IPS-NIHi11 (cell line): Measurements from ENCODE around the gene LINC01488.

Experiments
- DNase-seq: peaks from one replicate; pipeline ENCODE4 v3.0.0; 2012; ENCODE audit warnings: mixed read lengths, low spot score

LINC01488 gene

DNA sequence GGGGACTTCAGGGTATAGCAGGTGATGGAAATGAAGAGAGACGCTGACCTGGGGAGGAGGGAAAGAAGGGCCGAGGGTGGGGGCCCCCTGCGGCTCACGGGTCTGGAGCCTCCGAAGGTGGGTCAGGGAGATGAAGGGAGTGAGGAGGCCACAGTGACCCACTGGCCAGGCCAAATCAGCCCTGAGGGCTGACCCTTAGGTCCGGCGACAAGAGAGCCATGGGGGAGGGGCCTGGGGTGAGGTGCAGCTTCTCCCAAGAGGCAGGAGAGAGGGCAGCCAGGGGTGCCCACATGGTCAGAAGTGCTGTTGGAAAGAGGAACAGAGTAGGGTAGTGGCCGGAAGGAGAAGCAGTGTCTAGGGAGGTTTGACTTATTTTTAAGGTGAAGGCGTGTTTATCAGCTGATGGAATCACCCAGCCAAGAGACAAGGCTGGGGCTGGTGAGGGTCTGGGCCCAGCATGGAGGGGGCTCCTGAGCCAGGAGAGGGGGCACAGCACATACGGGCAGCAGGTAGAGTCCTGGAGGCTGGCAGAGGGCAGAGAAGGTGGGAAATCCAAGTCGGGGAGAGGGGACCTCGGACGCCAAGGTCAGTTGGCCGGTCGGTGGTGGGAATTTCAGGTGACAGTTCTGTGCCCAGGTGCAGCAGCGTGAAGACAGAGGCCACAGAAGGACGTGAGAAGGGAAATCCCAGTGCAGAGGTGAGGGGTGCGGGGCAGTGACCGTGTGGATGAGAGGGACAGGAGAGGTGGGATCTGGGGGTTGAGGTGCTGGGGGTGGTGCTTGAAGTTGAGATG is 49.0 kb downstream of the LINC01488 start:
- DNase-seq: no peak

GRCh38 chr11:69531071-69531716 is 49.7 kb downstream of the LINC01488 start:
- DNase-seq: no peak

GRCh38 chr11:69531717-69532088 is 50.2 kb downstream of the LINC01488 start:
- no peak for DNase-seq

GRCh38 chr11:69533296-69534165 is 52.1 kb downstream of the LINC01488 start:
- no peak for DNase-seq

- DNase-seq: no peak
These were observed 52.7 kb downstream of the LINC01488 start for GRCh38 chr11:69534166-69534530.

DNA sequence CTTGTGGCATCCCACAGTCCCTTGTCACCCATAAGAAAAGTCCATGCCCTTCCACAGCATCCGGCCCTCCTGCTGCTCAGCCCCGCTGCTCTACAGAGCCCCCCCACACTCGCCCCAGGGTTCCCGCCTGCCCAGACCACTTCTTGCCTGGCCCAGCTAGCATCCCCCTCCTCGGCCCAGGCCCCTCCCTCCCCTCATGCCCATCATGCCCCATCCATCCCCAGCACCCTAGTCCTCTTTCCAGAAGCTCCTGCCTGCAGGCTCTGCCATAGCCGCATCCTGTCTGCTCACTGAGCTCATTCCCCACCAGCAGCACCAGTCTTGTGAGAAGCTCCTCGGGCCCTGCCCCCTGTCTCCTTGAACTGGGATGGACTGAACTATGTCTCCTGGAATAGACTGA is 54.4 kb downstream of the LINC01488 start:
- DNase-seq: no peak

DNA sequence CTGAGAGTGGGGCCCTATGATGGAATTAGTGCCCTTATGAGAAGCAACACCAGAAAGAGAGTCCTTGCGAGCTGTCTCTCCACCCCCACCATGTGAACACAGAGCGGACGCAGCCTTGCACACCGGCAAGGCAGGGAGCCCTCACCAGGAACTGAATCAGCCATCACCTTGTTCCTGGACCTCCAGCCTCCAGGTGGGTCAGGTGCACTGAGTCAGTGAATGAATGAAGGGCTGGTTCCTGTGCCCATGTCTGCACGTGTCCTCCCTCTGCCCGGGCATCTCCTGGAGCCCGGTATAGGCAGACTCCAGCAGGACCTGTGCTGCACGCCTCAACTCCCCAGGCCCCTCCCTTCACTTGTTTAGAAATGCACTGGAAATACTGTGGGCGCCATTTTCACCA is 54.9 kb downstream of the LINC01488 start:
- DNase-seq: no peak

- DNase-seq: no peak
These were observed 55.7 kb downstream of the LINC01488 start for GRCh38 chr11:69537126-69537525.

DNA sequence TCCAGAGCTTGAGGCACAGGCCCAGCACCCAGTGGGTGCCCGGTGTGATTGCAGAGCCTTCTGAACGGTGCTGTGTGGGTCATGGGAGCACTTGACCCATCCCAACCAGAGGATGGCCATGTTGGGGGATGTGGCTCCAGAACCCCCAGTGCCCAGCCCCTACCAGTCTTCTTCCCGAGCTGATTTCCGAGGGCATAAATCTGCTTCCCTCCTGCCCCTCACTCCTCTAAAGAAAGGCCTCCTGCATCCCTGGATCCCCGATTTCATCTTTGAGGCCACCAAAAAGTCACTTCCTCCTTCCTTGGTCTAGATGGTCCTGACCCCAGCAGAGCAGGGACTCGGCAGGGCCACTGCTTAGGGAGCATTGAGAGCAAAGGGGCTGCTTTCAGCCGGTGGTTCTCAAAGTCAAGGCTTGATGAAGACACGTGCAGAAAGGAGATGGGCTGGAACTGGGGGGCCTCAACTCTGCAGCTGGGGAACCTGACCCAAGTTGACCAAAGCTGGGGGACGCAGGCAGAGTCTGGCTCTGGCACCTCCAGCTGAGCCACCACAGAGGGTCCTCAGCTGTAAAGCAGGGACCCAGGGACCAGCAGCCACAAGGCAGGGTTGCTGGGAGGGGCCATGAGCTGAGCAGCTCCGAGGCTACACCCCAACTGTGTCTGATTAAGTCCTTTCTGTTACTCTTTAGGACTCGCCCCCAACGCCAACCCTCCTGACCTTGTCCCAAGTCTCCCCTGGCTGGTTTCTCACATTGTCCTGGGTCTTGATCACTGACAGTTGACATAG is 56.6 kb downstream of the LINC01488 start:
- no peak for DNase-seq

DNA sequence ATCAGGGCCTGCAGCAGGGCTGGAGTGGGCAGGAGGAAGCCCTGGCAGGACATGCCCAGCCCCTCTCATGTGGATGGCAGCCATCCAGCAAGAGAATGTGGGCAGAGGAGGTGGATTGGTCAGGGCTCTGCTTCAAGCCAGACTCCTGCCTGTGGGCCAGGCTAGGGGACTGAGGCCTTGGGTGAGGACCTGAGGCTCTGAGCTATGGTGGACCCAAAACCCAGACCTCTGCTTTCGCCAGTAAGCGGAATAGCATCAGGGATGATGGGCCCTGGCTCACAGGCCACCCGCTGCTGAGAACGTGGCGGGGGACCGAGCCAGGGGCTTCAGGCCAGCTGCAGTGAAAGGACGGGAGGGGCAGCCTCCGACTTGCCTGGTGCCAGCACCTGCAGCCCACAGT is 57.4 kb downstream of the LINC01488 start:
- DNase-seq: no peak

DNA sequence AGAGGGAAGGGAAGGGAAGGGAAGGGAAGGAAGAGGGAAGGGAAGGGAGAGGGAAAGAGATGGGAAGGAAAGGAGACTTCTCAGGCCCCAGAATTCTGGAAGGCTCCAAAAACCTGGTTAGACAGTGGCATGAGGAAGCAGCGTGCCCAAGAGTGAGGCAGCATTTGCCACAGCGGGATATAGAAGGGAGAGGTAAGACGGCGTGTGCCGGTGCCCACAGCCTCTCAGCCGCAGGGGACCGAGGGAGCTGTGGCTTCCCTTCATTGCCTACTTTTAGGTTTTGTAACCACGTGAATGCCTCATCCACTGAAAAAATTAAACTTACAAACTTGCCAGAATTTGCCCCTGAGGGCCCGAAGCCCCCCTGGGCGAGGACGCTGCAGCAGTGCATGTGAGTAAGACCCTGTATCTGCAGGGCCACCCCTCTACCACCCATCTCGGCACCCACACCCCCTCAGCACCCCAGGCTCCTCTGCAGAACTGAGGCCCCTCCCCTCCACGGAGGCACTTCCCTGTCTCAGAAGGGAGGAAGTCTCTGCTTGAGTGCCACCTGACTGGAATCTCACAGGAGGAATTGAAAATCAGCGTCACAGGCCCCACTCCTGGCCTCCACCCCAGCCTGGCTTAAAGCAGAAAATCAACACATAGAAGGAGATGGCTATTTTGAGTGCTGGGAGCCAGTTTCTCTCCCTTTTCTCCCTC is 58.1 kb downstream of the LINC01488 start:
- DNase-seq: no peak

GRCh38 chr11:69540118-69541000 is 58.9 kb downstream of the LINC01488 start:
- peak; percentile 64 for DNase-seq

DNA sequence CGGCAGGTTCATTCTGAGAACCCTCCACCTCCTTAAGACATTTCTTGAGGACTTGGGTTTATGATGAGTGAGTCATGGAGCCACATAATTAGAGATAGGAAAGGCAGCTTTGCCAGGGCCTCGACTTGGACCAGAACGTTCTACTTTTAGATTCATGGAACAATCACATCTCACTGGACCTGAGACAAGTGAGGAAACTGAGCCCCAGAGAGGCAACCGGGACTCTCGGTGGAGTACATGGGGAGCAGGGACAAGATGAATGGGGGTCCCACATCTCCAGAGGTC is 59.5 kb downstream of the LINC01488 start:
- DNase-seq: no peak

DNA sequence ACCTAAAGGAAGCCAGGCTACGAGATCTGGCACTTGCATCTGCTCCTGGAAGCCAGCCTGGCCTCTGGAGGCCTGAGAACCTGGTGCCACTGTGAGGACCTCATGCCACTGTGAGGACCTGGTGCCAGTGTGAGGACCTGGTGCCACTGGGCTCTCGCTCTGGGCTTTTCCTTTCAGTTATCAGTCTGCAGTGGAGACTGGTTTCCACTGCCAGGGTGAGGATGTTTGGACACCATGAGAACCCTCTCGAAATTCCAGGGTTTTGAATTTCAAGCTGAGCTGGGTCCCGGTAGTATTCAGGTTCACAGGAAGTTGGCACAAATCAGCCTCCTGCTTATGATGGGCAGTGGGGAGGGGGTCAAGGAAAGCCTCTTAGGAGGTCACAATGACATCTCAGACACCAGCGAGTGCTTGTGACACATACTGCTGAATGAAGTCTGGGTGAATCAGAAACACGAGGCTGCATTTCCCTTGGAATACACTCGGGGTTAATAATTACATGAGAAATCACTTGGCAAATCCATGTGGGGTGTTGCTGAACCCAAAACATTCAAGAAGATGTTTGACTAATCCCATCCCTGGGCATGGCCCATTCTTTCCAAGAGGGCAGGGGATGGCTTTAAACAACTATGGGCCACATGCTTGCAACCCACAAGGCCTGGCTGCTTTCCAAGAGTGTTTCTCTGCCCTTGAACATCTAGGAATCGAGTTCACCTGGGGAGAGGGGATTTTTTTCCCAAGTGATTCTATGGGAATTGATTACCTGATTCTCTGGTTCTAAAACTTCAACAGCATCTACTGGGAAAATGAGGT is 60.2 kb downstream of the LINC01488 start:
- no peak for DNase-seq

DNA sequence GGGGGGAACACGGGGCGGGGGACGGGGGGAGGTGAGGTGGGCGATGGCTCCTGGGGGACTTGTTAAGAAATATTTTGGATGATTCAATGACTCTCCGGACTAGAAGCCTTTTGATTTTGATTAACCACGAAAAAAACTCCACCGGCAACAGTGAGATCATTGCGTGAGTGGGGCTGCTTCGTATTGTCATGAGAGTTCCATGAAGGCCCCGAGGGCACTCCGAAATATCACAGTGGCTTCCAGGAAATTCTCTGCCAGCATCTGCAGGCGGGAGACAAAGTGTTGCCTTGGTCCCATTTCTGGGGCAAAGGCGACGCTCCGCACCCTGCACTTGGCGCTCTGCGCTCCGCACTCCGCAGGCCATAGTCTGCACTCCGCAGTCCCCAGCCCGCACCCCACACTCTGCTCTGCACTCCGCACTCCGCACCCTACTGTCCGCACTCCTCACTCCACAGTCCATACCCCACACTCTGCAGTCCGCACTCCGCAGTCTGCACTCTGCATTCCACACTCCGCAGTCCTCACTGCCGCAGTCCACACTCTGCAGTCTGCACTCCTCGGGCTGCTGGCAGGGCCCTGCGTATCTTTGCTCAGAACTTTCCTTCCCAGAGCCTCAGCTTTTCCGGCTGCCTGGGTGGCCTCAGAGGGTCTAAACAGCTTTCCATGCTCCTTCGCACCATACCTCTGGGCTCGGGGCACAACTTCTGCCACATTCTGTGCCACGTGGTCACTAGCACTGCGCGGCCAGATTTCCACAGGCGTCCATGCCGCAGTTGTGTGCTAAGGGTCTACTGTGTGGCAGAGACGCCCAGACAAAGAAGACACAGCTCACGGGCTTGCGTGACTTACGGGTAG is 61.1 kb downstream of the LINC01488 start:
- no peak for DNase-seq
